Fibroblast of lung (primary cell): ENCODE measurements around the gene DNAH6.

Experiments used
- EZH2 ChIP-seq: IDR thresholded peaks from 2 replicates; pipeline ENCODE4 v1.5.1; 2012; ENCODE audit warnings: low read length, control low read depth, mild to moderate bottlenecking; ENCODE audit errors: missing control alignments
- TF ChIP-seq, protein P1 (sequence below), 2 donors: IDR thresholded peaks in 1 of 2; conservative IDR thresholded peaks in 1 of 2; 1 replicate in 1 of 2; 2 replicates in 1 of 2; pipeline ENCODE4 v1.5.1; 2011 to 2012; ENCODE audit warnings: low read length in 2 of 2, control low read depth in 1 of 2, inconsistent platforms in 1 of 2, low read depth in 1 of 2, mild to moderate bottlenecking in 1 of 2

DNA sequence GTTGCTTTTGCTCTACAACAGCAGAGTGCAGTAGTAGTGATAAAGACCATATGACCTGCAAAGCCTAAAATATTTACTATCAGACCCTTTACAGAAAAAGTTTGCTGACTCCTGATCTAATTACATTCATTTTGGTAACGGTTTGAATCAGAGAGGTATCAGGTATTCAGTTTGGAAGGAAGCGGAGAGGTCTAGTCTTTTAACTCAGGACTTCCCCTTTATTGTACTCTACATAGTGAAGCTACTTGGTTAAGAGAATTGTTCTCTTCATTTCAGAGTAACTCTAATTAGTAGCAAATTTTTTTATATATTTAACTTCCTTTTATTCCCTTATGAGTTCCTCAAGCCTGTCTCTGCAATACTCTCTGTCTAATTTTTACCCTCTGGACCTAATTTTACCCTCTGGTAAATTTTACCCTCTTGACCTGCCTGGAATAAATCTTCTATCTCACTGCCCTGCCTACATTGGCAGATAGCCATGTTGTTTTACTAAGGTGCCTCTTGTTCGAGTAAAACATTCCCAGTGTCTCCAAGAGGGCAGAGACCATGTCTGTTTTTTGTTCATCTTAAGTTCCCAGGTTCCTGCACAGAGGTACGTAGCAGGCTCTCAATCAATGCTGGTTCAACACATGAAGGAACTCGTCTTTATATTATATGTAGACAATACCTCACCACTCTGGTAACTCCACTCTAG lies 170.6 kb downstream of the DNAH6 start:
- TF ChIP-seq, protein P1, sequence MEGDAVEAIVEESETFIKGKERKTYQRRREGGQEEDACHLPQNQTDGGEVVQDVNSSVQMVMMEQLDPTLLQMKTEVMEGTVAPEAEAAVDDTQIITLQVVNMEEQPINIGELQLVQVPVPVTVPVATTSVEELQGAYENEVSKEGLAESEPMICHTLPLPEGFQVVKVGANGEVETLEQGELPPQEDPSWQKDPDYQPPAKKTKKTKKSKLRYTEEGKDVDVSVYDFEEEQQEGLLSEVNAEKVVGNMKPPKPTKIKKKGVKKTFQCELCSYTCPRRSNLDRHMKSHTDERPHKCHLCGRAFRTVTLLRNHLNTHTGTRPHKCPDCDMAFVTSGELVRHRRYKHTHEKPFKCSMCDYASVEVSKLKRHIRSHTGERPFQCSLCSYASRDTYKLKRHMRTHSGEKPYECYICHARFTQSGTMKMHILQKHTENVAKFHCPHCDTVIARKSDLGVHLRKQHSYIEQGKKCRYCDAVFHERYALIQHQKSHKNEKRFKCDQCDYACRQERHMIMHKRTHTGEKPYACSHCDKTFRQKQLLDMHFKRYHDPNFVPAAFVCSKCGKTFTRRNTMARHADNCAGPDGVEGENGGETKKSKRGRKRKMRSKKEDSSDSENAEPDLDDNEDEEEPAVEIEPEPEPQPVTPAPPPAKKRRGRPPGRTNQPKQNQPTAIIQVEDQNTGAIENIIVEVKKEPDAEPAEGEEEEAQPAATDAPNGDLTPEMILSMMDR (conservative IDR thresholded peaks at IDR 0.05 in 1 of 2, IDR thresholded peaks at IDR 0.05 in 1 of 2; ENCODE audit: low read depth in 1 of 2, low read length in 2 of 2) = no peak
- TF ChIP-seq EZH2 = no peak
